Measurements from ENCODE around the gene OTOR.

GRCh38 chr20:16745204-16745603, 3.0 kb upstream of the OTOR start:
- no peak for TF ChIP-seq CTCF (IDR thresholded peaks at IDR 0.05)
- TF ChIP-seq POLR2A (IDR thresholded peaks at IDR 0.05) = no peak
- no peak for TF ChIP-seq POLR2AphosphoS5 (IDR thresholded peaks at IDR 0.05)
- no peak for TF ChIP-seq EP300 (IDR thresholded peaks at IDR 0.05)

Measured in upper lobe of left lung (tissue), 4 donors.